NCI-H2081 treated with DMSO at 0.1 percent for 48 hours (cell line): ENCODE measurements around the gene AGPS.
"Not testable (repeated sequence)": the region's sequence is repeated elsewhere in the genome, so short reads cannot be mapped to it uniquely, and the experiment has no call there.

Experiments
- DNase-seq: peaks from one replicate; lab custom pipeline; 2025; lab: John Stamatoyannopoulos, UW

The AGPS gene

DNA sequence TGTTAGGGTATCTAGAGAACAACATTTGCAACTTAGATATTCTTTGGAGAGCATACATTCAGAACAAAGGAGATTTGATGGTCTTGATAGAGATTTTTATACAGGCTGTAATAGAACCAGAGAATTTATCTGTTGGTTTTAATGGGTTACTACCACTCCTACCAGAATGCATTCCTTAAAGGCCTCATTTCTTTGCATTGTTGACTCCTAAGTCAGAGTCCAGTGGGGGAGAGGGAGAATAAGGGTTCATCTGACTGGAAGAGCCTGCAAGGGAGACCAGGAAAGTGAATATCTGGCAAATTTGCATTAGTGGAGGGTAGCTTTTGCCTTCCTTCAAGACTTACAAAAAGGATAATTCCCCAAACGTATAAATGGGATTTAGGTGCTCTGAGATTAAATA is 29.7 kb downstream of the AGPS start:
- DNase-seq = no peak

- DNase-seq = not testable (repeated sequence)
These were observed 31.5 kb downstream of the AGPS start for GRCh38 chr2:177424120-177424519.

DNA sequence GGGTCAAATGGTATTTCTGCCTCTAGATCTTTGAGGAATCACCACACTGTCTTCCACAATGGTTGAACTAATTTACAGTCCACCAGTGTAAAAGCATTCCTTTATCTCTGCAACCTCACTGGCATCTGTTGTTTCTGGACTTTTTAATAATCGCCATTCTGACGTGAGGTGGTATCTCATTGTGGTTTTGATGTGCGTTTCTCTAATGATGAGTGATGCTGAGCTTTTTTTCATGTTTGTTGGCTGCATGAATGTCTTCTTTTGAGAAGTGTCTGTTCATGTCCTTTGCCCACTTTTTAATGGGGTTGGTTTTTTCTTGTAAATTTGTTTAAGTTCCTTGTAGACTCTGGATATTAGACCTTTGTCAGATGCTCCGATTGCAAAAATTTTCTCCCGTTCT is 32.0 kb downstream of the AGPS start:
- not testable (repeated sequence) for DNase-seq

DNA sequence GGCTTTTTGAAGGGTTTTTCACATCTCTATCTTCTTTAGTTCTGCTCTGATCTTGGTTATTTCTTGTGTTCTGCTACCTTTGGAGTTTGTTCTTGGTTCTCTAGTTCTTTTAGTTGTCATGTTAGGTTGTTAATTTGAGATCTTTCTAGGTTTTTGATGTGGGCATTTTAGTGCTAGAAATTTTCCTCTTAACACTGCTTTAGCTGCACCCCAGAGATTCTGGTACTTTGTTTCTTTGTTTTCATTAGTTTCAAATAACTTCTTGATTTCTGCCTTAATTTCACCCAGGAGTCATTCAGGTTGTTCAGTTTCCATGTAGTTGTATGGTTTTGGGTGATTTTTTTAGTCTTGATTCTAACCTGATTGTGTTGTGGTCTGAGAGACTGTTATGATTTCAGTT is 34.7 kb downstream of the AGPS start:
- DNase-seq = no peak

DNA sequence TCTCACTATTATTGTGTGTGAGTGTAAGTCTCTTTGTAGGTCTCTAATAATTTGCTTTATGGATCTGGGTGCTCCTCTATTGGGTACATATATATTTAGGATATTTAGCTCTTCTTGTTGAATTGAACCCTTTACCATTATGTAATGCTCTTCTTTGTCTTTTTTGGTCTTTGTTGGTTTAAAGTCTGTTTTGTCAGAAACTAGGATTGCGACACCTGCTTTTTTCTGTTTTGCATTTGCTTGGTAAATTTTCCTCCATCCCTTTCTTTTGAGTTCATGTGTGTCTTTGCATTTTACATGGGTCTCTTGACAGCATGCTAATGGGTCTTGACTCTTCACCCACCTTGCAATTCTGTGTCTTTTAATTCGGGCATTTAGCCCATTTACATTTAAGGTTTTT is 35.4 kb downstream of the AGPS start:
- DNase-seq = not testable (repeated sequence)

DNA sequence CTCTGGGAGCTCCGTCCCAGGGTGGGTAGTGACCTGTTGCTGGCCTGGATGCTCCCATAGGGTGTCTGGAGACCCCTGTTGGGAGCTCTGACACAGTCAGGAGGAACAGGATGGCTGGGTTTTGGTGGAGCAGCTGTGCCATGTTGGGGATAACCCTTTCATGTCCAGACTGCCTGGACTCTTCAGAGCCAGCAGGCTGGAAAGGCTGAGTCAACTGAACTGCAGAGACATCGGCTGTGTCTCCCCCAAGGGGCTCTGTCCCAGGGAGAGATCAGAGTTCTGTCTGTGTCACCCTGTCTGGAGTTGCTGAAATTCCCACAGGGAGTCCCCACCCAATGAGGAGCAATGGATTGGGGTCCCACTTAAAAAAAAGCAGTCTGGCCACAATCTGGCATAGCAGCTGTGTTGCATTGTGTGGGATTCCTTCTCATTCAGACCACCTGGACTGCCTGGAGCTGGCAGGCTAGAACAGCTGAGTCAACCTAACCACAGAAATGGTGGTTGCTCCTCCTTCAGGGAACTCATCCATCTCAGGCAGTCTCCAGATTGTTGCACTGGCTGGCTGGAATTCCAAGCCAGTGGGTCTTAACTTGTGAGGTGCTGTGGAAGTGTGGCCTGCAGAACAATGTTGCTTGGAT is 37.2 kb downstream of the AGPS start:
- no peak for DNase-seq

- no peak for DNase-seq
These were observed 37.8 kb downstream of the AGPS start for GRCh38 chr2:177430411-177430810.

- DNase-seq = not testable (repeated sequence)
These were observed 38.6 kb downstream of the AGPS start for GRCh38 chr2:177431111-177431725.

- DNase-seq = no peak
These were observed 40.1 kb downstream of the AGPS start for GRCh38 chr2:177432703-177433102.

GRCh38 chr2:177433402-177433801 is 40.8 kb downstream of the AGPS start:
- DNase-seq = no peak

DNA sequence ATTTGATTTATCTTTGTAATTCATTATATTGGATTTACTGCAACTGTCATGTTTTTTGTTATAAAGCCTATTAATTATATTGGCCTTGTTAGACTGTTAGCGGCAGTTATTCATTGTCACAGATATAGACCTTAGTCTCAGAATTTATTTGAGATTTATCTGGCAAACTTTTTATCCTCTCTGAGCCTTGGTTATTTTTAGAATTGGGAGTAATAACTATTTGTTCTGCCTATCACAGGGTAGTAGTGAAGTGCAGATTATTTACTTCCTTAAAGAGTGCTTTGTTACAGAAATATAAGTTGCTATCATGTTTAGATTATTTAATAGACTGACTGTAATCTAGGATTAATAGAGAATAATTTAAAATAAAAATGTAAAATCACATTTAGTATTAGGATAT is 41.9 kb downstream of the AGPS start:
- DNase-seq = no peak

GRCh38 chr2:177445200-177445599 is 52.6 kb downstream of the AGPS start:
- no peak for DNase-seq

- DNase-seq = no peak
These were observed 55.5 kb downstream of the AGPS start for GRCh38 chr2:177448031-177448430.

GRCh38 chr2:177449159-177449558 is 56.6 kb downstream of the AGPS start:
- no peak for DNase-seq

- DNase-seq = no peak
These were observed 62.6 kb downstream of the AGPS start for GRCh38 chr2:177455187-177455586.

GRCh38 chr2:177459756-177460155 is 67.2 kb downstream of the AGPS start:
- not testable (repeated sequence) for DNase-seq

- no peak for DNase-seq
These were observed 68.5 kb downstream of the AGPS start for GRCh38 chr2:177460973-177461585.

DNA sequence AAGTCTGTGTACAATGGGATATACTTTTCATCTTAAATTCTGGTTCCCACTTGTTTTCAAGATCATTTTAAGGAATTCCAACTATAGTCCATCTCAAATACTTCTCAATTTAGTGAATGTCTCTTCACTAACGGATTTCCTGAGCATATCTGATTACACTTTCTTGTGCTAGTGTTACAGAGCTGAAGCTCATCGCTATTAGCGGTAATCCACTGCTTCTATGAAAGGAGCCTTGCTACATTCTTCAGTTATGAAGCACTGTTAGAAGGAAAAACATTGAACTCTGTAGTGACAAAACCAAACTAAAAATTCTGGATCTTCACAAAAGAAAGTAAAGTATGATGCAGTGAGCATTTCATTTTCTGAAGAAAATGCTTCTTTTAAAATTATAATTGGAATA is 72.0 kb downstream of the AGPS start:
- no peak for DNase-seq

DNA sequence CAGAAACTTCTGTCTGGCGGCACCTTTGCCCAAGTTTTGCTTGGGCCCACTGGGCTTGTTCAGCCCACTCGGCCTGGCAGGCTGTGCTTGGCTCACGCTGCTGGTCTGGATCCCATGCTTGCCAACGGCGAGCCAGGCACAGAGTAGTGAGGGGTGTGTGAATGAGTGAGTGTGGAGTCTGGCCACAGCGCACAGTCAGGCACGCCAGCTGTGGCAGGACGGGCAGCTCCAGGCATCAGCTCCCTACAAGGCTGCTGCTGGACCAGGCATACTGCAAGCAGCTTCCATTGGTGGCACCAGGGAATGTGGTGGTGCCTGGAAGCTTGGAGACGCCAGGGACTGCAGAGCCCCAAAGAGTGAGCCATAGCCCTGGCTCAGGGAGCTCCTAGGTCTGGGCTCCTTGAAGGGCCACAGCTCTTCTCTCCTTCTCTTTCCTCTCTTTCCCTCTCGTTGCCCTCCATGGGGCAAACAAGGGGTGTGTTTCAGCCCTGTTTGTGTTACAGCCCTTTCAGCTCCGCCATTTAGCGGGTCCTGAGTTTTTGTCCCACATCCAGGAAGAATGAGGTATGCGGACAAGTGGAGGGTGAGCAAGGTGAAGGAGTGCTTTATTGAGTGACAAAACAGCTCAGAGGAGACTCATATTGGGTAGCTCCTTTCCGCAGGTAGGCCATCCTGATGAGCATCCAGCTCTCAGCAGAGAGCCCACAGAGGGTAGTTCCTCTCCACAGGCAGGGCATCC is 73.0 kb downstream of the AGPS start:
- DNase-seq = no peak

- no peak for DNase-seq
These were observed 74.0 kb downstream of the AGPS start for GRCh38 chr2:177466337-177467195.

DNA sequence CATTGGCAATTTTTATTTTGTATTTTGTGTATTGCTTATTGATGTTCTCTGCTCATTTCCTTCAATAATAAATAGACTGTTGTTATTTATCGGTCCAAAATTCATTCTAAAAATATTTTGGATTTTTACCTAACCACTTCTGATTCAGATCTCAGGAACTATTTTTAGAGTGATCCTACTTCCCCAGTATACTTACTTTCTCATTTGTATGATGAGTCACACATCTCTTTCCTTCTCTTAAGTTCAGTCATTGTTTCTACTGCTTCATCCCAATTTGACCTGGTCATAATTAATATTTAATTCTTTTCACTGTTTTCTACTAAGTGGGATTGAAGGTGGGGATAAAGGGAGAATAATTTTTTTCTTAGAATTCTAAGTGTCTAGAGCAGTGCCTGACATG is 75.1 kb downstream of the AGPS start:
- no peak for DNase-seq

- no peak for DNase-seq
These were observed 79.4 kb downstream of the AGPS start for GRCh38 chr2:177471990-177472389.
